HG03439 (cell line): ENCODE data around the gene GGACT.
"Not testable (repeated sequence)": the region's sequence is repeated elsewhere in the genome, so short reads cannot be mapped to it uniquely, and the experiment has no call there.

Experiments used
- ATAC-seq: cut with Tn5 transposase; IDR thresholded peaks from one replicate; pipeline ENCODE4 v1.9.1; 2021; ENCODE audit warnings: mild to moderate bottlenecking, moderate library complexity; ENCODE audit not compliant: unreplicated experiment

GGACT gene

GRCh38 chr13:100532090-100532766 lies 56.4 kb downstream of the GGACT start:
- no peak for ATAC-seq

DNA sequence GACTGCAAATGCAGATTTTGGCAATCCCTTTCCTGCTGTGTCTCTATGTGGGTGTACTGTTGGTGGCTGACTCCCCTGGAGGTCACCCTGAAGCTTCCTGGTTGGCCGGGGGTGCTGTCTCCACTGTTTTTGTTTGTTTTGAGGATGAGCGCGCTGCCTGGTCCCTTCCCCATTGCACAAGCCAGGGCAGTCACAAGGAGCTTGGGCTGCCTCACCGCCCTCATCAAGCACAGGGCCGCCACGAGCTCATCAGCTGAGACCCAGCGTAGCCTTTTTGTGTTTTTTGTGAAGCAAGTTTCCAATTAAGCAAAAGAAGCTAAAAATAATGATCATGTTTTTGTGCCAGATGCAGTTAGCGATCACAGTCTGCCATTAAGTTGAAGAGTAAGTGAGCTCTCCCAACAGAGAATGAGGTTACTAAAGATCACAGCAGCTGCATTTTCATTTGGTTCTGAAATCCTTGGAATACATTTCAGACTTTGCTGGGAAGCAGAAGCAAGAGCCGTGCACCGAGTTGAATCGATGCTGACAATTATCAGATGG lies 57.8 kb downstream of the GGACT start:
- no peak for ATAC-seq

DNA sequence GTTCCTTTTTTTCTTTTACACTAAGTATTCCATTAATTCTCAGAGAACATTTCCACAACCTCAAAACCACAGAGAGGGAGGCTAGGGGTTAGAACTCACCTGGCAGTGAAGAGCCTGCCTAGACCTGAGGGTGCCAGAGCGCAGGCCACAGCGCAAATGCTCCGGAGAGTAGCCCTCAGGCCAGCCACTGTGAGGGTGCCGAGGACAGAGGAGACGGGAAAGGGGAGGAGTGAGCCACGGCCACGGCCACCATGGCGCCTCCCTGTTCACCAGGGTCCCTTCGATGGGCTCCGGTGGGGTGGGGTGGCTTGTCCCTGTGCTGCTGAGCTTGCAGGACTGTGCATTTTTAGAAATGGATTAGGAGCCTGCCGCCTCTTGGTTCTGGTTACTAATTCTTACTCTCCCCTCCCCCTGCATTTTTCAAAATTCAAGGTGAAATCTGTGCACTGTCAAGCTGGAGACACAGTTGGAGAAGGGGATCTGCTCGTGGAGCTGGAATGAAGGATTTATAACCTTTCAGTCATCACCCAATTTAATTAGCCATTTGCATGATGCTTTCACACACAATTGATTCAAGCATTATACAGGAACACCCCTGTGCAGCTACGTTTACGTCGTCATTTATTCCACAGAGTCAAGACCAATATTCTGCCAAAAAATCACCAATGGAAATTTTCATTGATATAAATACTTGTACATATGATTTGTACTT lies 58.8 kb downstream of the GGACT start:
- no peak for ATAC-seq

- ATAC-seq = no peak
Measured at GRCh38 chr13:100528820-100529219, 59.8 kb downstream of the GGACT start.

DNA sequence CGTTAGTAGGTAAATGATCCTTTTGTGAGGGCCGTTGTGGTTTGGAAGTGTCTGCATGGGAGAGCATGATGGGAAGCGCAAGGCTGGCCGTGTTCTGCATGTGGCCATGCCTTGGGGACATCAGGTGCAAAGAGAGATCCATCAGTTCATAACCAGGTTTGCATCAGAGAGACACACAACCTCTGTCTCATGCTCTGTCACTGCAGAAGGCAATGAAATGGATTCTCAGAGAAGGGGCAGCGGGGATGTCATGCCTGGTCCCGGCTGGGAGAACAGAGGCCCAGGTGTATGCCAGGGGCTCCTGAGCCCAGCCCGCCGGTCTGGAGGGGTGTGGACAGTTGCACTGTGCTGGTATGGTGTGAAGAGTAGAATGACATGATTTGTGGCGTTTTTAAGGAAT lies 60.2 kb downstream of the GGACT start:
- ATAC-seq = no peak

GRCh38 chr13:100527644-100528043 lies 60.9 kb downstream of the GGACT start:
- ATAC-seq = no peak

GRCh38 chr13:100526318-100527000 lies 62.1 kb downstream of the GGACT start:
- no peak for ATAC-seq

GRCh38 chr13:100525453-100526317 lies 62.9 kb downstream of the GGACT start:
- no peak for ATAC-seq

GRCh38 chr13:100524688-100525087 lies 63.9 kb downstream of the GGACT start:
- not testable (repeated sequence) for ATAC-seq

GRCh38 chr13:100523981-100524386 lies 64.6 kb downstream of the GGACT start:
- ATAC-seq = no peak

DNA sequence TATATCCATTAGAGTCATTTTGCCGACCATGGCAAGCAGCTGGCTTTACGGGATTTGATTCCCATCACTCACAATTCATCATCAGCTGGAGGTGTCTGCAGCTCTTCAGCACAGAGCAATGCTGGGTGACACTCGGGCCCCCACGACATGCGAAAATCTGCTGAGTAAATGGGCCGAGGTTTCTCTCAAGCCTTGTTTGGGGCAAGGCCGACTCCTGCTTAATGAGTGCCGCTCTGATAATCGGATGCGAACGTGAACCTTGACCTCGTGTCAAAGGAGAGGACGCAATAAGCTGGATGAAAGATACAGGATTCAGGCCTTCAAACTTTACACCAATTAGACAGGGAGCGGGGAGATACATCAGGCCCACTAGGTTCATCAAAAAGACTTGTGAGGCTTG lies 65.2 kb downstream of the GGACT start:
- no peak for ATAC-seq

DNA sequence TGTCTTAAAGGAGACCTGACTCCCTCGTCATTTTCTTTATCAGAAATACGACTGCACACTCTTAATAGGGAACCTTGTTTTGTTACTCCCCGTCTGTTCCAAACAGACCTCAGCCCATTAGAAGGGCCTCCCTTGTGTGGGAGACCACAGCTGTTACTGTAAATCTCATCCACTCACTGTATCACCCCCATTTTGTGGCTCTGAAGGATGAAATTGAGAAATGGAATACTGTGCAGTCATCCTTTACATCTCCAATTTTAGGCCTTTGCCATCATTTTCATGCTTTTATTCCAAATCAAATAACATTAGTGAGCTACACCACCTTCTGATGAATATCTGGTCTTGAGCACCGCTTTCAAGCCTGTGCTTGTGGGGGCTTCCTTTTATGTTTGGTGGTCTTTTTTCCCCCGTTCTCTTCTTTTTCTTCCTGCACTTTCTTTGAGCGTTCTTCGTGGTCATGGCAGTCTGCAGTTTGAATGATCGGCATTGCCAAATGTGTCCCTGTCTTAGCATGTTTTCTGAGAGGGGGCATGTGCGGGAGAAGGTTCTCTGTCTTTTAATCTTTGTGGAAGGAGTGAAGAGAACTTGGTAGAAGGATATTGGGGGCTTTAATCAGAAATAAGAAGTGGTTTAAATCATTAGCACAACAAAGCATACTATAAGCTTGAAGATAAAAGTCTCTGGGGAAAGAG lies 65.8 kb downstream of the GGACT start:
- no peak for ATAC-seq

DNA sequence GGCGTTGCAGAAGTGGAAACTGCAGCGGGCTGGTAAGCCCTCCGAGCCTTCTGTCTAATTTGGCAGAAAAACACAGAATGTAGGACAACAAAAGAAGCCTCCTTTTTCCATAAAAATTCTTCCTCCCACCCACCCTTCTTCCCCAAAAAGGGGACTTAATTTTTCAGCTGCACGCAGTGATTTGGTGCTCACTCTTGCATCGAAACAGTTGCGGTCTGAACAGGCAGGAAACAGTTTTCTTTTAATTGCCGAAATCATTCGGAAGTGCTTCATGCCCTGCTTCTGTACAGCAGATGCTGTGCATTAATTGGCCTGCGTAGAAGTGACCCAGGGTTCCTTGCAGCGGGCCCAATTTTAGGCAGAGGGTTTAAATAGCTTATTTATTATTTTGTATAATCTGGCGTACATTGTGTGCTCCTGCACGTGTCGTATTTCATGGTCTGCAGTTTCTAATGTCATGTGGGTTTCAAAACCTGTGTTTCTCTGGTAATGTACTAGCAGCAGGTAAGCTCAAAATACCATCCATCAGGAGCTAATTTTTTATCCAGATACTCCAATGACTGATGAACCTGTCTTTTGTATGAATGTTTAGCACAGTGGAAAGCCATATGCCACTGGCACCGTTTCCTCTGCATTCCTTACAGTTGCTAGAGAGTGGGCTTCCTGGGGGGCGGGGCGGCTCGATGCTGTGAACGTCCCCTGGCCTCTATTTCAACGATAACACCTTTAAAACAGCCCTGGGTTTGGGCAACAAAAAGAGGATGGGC lies 66.6 kb downstream of the GGACT start:
- ATAC-seq = no peak

DNA sequence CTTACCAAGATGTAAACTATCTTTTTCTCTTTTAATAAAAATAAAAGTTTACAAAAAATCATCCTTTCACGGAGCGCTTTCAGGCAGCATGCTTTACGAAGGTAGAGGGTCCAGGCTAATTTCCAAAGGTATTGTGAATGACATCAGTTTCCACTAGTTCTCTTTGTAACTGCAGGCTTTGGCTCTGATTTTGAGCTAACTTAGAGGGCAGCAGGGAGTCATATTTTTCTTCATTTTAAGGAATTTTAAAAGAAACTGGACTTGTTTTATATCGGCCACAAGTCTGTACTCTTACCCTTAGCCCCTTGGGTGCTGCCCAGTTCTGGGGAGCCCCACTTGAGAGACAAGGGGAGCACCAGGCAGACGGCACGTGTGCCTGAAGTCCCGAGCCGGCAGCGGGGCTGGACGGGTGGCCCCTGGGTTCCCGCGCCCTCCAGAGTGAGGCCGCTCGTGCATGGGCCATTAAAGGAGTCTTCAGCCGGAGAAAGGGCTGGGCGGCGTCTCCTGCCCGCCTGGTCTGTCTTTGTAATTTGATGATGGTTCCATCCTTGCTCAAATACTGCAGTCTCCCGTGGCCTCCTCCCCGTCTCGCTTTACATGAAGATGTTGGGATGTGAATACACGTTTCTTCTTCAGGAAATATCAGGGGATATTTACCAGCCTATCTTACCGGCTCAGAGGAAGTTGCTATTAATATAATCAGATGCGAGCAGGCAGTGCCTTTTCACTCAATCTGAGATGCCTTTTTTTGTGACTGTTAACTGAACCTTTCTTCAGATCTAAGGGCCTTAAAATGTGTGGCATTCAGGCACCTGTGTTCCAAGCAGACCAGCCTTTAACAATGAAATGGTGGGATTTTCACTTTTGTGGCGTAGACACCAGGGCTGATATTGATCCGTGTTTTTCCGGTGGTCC lies 67.4 kb downstream of the GGACT start:
- no peak for ATAC-seq

DNA sequence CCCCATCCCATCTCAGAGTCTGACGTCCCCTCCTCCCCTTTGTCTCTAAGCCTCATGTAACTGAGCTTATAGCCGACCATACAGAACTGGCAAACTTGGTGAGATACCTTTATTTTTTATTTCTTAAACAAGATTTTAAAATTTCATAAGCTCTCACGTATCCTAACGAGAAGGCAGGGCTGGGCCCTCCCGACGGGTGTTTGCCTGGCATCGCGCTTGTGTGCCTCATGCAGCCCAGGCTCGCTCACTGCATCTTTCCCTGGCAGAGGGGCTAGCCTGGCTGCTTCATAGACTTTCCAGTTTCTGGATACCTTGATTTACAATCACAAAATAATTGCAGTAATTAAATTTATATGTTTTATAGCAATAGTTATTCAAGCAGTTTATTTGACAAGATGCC lies 69.0 kb downstream of the GGACT start:
- ATAC-seq = no peak

DNA sequence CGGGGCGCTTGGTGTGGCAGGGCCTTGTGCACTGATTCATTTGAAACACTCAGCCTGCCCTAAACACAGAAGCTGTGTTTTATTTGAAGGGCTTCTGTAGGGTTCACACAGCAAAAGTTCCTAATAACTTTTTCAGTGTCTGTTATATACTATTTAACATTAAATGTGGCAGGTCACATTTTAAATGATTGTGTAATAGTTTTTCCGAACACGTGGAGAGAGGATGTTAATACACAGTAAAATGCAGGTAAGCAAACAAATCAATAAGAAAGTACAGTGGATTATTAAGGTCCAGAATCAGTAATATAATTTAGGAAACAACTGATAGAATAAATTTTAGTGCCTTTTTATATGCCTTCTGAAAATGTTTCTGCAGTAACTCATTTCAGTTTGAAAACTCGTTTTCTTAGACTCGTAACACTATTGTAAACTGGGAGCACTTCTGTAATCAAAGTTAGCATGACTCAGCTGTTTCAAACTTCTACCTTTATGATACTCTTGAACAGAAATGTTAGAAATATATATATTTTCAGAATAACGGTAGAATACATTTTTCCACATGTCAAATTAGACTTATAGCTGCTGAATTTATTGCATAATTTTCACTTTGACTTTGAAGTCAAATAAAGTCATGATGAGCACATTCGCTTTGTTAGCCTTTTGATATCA lies 70.1 kb downstream of the GGACT start:
- no peak for ATAC-seq

DNA sequence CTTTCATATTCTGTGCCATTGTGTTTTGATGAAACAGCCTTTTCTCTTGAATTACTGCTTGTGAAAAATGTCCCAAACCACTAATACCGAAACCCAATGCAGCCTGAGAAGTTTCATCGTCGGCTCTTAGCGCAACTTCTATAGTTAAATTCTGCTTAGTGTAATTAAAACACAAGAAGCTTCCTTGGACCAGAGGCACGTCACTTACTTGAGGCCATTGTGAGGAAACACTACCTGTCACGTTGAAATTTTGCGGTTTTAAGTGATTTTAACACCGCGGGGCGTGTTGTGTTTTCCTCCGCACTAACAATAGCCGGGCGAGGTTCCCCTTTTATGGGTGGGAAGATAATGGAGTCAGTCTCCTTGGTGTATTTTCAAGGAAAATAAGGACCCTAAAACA lies 70.9 kb downstream of the GGACT start:
- no peak for ATAC-seq

DNA sequence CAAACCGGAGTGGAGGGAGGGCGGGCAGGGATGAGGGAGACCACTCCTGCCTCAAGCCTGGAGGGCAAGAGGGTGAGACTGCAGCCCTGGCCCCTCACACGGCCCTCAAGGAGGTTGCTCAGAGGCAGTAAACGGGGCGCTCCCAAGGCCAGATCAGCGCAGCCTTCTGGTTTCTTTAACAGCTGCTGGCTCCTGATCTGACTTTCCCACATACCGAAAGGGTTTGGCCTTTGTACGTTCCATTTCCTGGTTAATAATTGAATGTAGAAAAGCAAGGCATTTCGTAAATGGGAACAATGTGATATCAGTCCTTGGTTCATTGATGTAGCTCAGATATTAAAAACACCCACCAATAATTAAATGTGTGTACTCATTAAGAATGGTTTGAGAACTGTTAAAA lies 71.5 kb downstream of the GGACT start:
- no peak for ATAC-seq
